Measurements from ENCODE around the gene EHMT2. TPM values are rescaled to one million over a fixed set of nuclear protein-coding genes. Genes with fewer than 3 reads are reported as not detected.

EHMT2 gene
- total and polyA plus RNA-seq, 2 of the 8 experiments (the other 6 are each of a cell fraction or from before 2014, with no cell fraction given) = 125 to 177 TPM

DNA sequence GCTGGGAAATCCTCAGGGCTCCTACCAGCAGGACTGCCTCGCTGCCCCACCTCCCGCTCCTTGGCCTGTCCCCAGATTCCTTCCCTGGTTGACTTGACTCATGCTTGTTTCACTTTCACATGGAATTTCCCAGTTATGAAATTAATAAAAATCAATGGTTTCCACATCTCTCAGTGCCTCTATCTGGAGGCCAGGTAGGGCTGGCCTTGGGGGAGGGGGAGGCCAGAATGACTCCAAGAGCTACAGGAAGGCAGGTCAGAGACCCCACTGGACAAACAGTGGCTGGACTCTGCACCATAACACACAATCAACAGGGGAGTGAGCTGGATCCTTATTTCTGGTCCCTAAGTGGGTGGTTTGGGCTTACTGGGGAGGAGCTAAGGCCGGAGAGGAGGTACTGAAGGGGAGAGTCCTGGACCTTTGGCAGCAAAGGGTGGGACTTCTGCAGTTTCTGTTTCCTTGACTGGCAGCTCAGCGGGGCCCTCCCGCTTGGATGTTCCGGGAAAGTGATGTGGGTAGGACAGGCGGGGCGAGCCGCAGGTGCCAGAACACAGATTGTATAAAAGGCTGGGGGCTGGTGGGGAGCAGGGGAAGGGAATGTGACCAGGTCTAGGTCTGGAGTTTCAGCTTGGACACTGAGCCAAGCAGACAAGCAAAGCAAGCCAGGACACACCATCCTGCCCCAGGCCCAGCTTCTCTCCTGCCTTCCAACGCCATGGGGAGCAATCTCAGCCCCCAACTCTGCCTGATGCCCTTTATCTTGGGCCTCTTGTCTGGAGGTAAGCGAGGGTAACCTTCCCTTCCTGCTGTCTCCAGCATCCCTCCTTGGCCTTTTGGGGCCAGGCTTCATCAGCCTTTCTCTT lies 48.2 kb upstream of the EHMT2 start, which contains the start of gene CFB (continued):
- TF ChIP-seq, protein P1, sequence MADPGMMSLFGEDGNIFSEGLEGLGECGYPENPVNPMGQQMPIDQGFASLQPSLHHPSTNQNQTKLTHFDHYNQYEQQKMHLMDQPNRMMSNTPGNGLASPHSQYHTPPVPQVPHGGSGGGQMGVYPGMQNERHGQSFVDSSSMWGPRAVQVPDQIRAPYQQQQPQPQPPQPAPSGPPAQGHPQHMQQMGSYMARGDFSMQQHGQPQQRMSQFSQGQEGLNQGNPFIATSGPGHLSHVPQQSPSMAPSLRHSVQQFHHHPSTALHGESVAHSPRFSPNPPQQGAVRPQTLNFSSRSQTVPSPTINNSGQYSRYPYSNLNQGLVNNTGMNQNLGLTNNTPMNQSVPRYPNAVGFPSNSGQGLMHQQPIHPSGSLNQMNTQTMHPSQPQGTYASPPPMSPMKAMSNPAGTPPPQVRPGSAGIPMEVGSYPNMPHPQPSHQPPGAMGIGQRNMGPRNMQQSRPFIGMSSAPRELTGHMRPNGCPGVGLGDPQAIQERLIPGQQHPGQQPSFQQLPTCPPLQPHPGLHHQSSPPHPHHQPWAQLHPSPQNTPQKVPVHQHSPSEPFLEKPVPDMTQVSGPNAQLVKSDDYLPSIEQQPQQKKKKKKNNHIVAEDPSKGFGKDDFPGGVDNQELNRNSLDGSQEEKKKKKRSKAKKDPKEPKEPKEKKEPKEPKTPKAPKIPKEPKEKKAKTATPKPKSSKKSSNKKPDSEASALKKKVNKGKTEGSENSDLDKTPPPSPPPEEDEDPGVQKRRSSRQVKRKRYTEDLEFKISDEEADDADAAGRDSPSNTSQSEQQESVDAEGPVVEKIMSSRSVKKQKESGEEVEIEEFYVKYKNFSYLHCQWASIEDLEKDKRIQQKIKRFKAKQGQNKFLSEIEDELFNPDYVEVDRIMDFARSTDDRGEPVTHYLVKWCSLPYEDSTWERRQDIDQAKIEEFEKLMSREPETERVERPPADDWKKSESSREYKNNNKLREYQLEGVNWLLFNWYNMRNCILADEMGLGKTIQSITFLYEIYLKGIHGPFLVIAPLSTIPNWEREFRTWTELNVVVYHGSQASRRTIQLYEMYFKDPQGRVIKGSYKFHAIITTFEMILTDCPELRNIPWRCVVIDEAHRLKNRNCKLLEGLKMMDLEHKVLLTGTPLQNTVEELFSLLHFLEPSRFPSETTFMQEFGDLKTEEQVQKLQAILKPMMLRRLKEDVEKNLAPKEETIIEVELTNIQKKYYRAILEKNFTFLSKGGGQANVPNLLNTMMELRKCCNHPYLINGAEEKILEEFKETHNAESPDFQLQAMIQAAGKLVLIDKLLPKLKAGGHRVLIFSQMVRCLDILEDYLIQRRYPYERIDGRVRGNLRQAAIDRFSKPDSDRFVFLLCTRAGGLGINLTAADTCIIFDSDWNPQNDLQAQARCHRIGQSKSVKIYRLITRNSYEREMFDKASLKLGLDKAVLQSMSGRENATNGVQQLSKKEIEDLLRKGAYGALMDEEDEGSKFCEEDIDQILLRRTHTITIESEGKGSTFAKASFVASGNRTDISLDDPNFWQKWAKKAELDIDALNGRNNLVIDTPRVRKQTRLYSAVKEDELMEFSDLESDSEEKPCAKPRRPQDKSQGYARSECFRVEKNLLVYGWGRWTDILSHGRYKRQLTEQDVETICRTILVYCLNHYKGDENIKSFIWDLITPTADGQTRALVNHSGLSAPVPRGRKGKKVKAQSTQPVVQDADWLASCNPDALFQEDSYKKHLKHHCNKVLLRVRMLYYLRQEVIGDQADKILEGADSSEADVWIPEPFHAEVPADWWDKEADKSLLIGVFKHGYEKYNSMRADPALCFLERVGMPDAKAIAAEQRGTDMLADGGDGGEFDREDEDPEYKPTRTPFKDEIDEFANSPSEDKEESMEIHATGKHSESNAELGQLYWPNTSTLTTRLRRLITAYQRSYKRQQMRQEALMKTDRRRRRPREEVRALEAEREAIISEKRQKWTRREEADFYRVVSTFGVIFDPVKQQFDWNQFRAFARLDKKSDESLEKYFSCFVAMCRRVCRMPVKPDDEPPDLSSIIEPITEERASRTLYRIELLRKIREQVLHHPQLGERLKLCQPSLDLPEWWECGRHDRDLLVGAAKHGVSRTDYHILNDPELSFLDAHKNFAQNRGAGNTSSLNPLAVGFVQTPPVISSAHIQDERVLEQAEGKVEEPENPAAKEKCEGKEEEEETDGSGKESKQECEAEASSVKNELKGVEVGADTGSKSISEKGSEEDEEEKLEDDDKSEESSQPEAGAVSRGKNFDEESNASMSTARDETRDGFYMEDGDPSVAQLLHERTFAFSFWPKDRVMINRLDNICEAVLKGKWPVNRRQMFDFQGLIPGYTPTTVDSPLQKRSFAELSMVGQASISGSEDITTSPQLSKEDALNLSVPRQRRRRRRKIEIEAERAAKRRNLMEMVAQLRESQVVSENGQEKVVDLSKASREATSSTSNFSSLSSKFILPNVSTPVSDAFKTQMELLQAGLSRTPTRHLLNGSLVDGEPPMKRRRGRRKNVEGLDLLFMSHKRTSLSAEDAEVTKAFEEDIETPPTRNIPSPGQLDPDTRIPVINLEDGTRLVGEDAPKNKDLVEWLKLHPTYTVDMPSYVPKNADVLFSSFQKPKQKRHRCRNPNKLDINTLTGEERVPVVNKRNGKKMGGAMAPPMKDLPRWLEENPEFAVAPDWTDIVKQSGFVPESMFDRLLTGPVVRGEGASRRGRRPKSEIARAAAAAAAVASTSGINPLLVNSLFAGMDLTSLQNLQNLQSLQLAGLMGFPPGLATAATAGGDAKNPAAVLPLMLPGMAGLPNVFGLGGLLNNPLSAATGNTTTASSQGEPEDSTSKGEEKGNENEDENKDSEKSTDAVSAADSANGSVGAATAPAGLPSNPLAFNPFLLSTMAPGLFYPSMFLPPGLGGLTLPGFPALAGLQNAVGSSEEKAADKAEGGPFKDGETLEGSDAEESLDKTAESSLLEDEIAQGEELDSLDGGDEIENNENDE (IDR thresholded peaks at IDR 0.05; ENCODE audit: insufficient replicate concordance, low read length) = no peak
- TF ChIP-seq BRCA1 (IDR thresholded peaks at IDR 0.05; ENCODE audit: low read depth, low read length) = no peak
- TF ChIP-seq, protein P2, sequence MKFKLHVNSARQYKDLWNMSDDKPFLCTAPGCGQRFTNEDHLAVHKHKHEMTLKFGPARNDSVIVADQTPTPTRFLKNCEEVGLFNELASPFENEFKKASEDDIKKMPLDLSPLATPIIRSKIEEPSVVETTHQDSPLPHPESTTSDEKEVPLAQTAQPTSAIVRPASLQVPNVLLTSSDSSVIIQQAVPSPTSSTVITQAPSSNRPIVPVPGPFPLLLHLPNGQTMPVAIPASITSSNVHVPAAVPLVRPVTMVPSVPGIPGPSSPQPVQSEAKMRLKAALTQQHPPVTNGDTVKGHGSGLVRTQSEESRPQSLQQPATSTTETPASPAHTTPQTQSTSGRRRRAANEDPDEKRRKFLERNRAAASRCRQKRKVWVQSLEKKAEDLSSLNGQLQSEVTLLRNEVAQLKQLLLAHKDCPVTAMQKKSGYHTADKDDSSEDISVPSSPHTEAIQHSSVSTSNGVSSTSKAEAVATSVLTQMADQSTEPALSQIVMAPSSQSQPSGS (IDR thresholded peaks at IDR 0.05; ENCODE audit: low read length) = no peak

All from H1 (cell line).